Heart left ventricle (tissue), 13 donors: ENCODE data around the gene ZBTB7C.

Source experiments
- POLR2A ChIP-seq, 2 donors: fragments of 450-650 bp; IDR thresholded peaks; one replicate each; pipeline ENCODE4 v1.6.1; 2017; ENCODE audit warnings: antibody characterized with exemption in 2 of 2, mild to moderate bottlenecking in 2 of 2, moderate library complexity in 2 of 2
- TF ChIP-seq, protein P1 (sequence below), 12 donors: fragments of 200-600 bp; sonication (generic) in 4 of 12; IDR thresholded peaks; one replicate each; pipeline versions ENCODE4 v1.5.0 to v1.8.0; 2018 to 2022; ENCODE audit warnings: antibody characterized with exemption in 12 of 12, mild to moderate bottlenecking in 5 of 12
- donor health status: ischemic (EF 13 %, LVEDD 7.1; RV severe dilation, severe dysfunction).
- donor health status: DM: no; HTN: yes; CAD: no.
- donor health status: DM: no; HTN: no; CAD: no.
- donor health status: ischemic (EF 25% LVEDD 6.9; RV normal size, moderate dysfunction).
- donor health status: ischemic (EF 25% LVEDD 5.7; RV mildly dilated, moderate dysfunction).
- donor health status: ischemic (EF 35%, LVEDD 5.7; RV mildly dilated, moderate dysfunction).
- donor health status: nonischemic (EF 11% LVEDD 7.7; RV severe dilation, severe dysfunction).
- donor health status: DM: yes; HTN: yes; CAD: no.
- donor health status: PGD.
- donor health status: ischemic (EF 29% LVEDD 5.4; RV normal size, mild dysfunction).
- donor health status: nonischemic (EF 23%, LVEDD 6.1; RV moderate dilation, normal function).

DNA sequence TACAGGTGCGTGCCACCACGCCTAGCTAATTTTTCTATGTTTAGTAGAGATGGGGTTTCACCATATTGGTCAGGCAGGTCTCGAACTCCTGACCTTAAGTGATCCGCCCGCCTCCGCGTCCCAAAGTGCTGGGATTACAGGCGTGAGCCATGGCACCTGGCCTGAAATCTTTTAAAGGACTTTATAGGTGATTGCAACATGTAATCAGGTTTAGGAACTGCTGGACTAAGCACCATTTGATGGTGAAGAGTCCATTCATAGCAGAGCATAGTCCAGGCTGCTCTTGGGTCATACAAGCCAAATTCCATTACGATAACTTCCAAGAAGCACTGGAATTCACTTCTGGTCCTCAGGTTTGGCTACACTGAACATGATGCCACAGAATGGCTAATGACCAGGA, 278.1 kb downstream of the ZBTB7C start:
- TF ChIP-seq, protein P1, sequence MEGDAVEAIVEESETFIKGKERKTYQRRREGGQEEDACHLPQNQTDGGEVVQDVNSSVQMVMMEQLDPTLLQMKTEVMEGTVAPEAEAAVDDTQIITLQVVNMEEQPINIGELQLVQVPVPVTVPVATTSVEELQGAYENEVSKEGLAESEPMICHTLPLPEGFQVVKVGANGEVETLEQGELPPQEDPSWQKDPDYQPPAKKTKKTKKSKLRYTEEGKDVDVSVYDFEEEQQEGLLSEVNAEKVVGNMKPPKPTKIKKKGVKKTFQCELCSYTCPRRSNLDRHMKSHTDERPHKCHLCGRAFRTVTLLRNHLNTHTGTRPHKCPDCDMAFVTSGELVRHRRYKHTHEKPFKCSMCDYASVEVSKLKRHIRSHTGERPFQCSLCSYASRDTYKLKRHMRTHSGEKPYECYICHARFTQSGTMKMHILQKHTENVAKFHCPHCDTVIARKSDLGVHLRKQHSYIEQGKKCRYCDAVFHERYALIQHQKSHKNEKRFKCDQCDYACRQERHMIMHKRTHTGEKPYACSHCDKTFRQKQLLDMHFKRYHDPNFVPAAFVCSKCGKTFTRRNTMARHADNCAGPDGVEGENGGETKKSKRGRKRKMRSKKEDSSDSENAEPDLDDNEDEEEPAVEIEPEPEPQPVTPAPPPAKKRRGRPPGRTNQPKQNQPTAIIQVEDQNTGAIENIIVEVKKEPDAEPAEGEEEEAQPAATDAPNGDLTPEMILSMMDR (IDR thresholded peaks at IDR 0.05) = no peak
- TF ChIP-seq POLR2A (IDR thresholded peaks at IDR 0.05) = no peak
